HEK293T (cell line): Measurements from ENCODE around the gene ENDOG.

Experiments
- ARNT ChIP-seq: fragments of 450-650 bp; IDR thresholded peaks from 2 replicates; pipeline ENCODE4 v1.6.1; 2017; ENCODE audit warnings: mild to moderate bottlenecking
- BHLHE40 ChIP-seq: fragments of 450-650 bp; IDR thresholded peaks from 2 replicates; pipeline ENCODE4 v1.6.1; 2016; ENCODE audit warnings: mild to moderate bottlenecking, moderate library complexity, borderline replicate concordance
- CTBP1 ChIP-seq: fragments of 450-650 bp; IDR thresholded peaks from 2 replicates; pipeline ENCODE4 v1.6.1; 2016; ENCODE audit warnings: borderline replicate concordance
- FOXK2 ChIP-seq: fragments of 450-650 bp; IDR thresholded peaks from 2 replicates; pipeline ENCODE4 v1.6.1; 2016; ENCODE audit warnings: mild to moderate bottlenecking
- FOXM1 ChIP-seq: fragments of 450-650 bp; IDR thresholded peaks from 2 replicates; pipeline ENCODE4 v1.6.1; 2017; ENCODE audit warnings: mild to moderate bottlenecking, borderline replicate concordance
- HDGF ChIP-seq: fragments of 450-650 bp; IDR thresholded peaks from 2 replicates; pipeline ENCODE4 v1.6.1; 2017; ENCODE audit warnings: antibody characterized with exemption, borderline replicate concordance
- L3MBTL2 ChIP-seq: fragments of 450-650 bp; conservative IDR thresholded peaks from 2 replicates; pipeline ENCODE4 v1.6.1; 2016; ENCODE audit warnings: mild to moderate bottlenecking
- NFRKB ChIP-seq: fragments of 450-650 bp; IDR thresholded peaks from 2 replicates; pipeline ENCODE4 v1.6.1; 2016; ENCODE audit warnings: mild to moderate bottlenecking, moderate library complexity
- SP1 ChIP-seq: fragments of 450-650 bp; IDR thresholded peaks from 2 replicates; pipeline ENCODE4 v1.6.1; 2017
- TARDBP ChIP-seq: fragments of 450-650 bp; IDR thresholded peaks from 2 replicates; pipeline ENCODE4 v1.6.1; 2016

DNA sequence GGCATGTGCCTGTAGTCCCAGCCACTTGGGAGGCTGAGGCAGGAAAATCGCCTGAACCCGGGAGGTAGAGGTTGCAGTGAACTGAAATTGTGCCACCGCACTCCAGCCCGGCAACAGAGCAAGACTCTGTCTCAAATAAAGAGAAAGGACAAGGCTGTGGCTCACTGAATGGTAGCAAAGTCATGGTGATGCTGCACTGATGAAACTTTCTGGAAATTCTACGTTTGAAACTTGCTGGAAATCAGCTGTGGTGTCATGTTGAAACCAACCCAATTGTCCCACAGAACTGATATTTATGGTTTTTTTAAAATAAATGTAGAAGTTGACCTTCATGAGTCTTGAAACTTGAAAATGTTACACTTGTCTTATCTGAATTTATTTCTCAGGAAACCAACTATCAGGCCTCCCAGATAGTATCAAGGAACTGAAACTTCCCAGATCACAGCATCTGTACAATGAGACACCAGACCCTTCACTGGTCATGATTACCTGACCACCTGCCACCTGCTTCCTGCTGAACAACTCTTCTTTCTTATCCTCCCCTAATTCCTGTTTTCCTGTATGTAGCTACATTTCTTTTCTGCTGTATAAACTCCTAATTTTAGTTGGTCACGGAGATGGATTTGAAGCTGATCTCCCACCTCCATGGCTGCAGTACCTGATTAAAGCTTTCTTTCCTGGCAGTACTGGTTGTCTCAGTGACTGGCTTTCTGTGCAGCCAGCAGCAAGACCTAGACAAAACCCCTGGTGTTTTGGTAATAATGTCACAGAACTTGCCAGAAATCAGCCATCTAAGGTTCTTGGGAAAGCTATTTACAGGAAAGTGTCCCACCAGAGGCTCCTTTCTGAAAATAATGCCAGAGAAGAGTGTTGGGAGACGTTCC is 36.9 kb upstream of the ENDOG start:
- TF ChIP-seq FOXM1 (no peak), CTBP1 (no peak), FOXK2 (no peak), SP1 (no peak), L3MBTL2 (no peak), TARDBP (no peak), ARNT (no peak), HDGF (no peak), NFRKB (no peak), BHLHE40 (no peak)
